ENCODE data around the gene SHANK1.
"Not testable (repeated sequence)": the region's sequence is repeated elsewhere in the genome, so short reads cannot be mapped to it uniquely, and the experiment has no call there.

Gene SHANK1

DNA sequence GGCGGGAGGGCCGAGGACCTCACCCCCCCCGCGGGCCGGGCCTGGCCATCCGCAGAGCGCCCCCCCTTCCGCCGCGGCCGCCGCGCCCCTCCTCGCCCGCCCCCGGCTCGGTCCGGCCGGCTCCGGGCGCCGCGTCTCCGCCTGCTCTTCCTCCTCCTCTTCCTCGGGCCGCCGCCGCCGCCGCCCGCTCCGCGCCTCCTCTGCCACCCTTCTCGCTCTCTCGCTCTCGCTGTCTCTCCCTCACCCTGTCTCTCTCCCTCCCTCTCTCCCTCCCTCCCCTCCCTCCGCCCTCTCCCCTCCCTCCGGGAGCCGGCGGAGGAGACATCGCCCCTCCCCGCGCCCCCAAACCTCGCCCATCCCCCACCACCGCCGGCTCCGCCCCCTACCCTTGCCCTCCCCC is at the start of gene SHANK1:
Gene SHANK1 (minus strand): TSS at position 237 of the 400 bp plus-strand sequence. CDS start 2,883 bp downstream, outside the sequence.
- Histone ChIP-seq H3K79me2 (ENCODE audit: insufficient read depth, low read length) (no peaks in the 10 kb centered on the region), H3K4me1 (ENCODE audit: insufficient read depth, low read length, severe bottlenecking) (no peaks in the 10 kb centered on the region), H2AFZ (ENCODE audit: low read length) (no peak within 1 kb of the TSS), H3K36me3 (ENCODE audit: insufficient read depth, low read length) (no peaks in the 10 kb centered on the region), H4K20me1 (ENCODE audit: insufficient read depth, low read length) (no peaks in the 10 kb centered on the region), H3K9me3 (ENCODE audit: low read length) (no peaks in the 10 kb centered on the region), H3F3A (ENCODE audit: insufficient read depth, low read length) (no peaks in the 10 kb centered on the region), H3K4me3 (ENCODE audit: low read depth, low read length, poor library complexity, severe bottlenecking) (no peak within 1 kb of the TSS), H3K9ac (ENCODE audit: low read length) (no peak within 1 kb of the TSS), H3K4me2 (ENCODE audit: low read length) (no peak within 1 kb of the TSS), H3K9me2 (ENCODE audit: low read depth, low read length) (no peaks in the 10 kb centered on the region), H3K27me3 (ENCODE audit: insufficient read depth, low read length) (no peaks in the 10 kb centered on the region), H3K27ac (ENCODE audit: low read depth, low read length, poor library complexity, severe bottlenecking) (no peak within 1 kb of the TSS)
- no peak for TF ChIP-seq EZH2 (IDR thresholded peaks at IDR 0.05; ENCODE audit: borderline replicate concordance, low read length)
- TF ChIP-seq, protein P1, sequence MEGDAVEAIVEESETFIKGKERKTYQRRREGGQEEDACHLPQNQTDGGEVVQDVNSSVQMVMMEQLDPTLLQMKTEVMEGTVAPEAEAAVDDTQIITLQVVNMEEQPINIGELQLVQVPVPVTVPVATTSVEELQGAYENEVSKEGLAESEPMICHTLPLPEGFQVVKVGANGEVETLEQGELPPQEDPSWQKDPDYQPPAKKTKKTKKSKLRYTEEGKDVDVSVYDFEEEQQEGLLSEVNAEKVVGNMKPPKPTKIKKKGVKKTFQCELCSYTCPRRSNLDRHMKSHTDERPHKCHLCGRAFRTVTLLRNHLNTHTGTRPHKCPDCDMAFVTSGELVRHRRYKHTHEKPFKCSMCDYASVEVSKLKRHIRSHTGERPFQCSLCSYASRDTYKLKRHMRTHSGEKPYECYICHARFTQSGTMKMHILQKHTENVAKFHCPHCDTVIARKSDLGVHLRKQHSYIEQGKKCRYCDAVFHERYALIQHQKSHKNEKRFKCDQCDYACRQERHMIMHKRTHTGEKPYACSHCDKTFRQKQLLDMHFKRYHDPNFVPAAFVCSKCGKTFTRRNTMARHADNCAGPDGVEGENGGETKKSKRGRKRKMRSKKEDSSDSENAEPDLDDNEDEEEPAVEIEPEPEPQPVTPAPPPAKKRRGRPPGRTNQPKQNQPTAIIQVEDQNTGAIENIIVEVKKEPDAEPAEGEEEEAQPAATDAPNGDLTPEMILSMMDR (IDR thresholded peaks at IDR 0.05; ENCODE audit: low read length) = no peak

DNA sequence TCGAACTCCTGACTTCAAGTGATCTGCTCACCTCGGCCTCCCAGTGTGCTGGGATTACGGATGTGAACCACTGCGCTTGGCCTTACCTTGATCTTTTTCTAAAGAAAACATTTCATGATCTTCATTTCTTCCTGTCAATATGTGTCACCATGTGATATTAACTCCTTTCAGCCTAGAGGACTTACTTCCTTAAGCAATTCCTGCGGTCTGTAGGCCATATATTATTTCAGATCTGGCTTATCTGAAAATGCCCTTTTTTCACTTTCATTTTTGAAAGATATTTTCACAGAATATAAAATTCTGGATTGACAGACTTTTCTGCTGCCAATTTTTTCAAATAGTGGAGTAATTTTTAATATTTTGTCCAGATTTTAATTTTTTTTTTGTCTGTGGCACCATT is 48.7 kb upstream of the SHANK1 start:
- TF ChIP-seq EZH2 (IDR thresholded peaks at IDR 0.05; ENCODE audit: borderline replicate concordance, low read length) = no peak
- TF ChIP-seq, protein P1 (IDR thresholded peaks at IDR 0.05; ENCODE audit: low read length) = no peak
- H3K4me1 ChIP-seq (ENCODE audit: insufficient read depth, low read length, severe bottlenecking) = no peaks in the 10 kb centered on the region
- no peak overlapping the region for H2AFZ ChIP-seq (ENCODE audit: low read length)
- no peaks in the 10 kb centered on the region for H3K9me2 ChIP-seq (ENCODE audit: low read depth, low read length)
- no peaks in the 10 kb centered on the region; the same call in 1 of the 2 replicates for H3K36me3 ChIP-seq (ENCODE audit: insufficient read depth, low read length)
- no peaks in the 10 kb centered on the region for H3K9me3 ChIP-seq (ENCODE audit: low read length)
- no peak overlapping the region for H3K4me2 ChIP-seq (ENCODE audit: low read length)
- H4K20me1 ChIP-seq (ENCODE audit: insufficient read depth, low read length) = no peaks in the 10 kb centered on the region
- no peak overlapping the region for H3K27ac ChIP-seq (ENCODE audit: low read depth, low read length, poor library complexity, severe bottlenecking)
- H3K4me3 ChIP-seq (ENCODE audit: low read depth, low read length, poor library complexity, severe bottlenecking) = no peak overlapping the region
- no peaks in the 10 kb centered on the region for H3F3A ChIP-seq (ENCODE audit: insufficient read depth, low read length)
- H3K27me3 ChIP-seq (ENCODE audit: insufficient read depth, low read length) = no peaks in the 10 kb centered on the region
- no peaks in the 10 kb centered on the region for H3K79me2 ChIP-seq (ENCODE audit: insufficient read depth, low read length)
- H3K9ac ChIP-seq (ENCODE audit: low read length) = no peak overlapping the region

DNA sequence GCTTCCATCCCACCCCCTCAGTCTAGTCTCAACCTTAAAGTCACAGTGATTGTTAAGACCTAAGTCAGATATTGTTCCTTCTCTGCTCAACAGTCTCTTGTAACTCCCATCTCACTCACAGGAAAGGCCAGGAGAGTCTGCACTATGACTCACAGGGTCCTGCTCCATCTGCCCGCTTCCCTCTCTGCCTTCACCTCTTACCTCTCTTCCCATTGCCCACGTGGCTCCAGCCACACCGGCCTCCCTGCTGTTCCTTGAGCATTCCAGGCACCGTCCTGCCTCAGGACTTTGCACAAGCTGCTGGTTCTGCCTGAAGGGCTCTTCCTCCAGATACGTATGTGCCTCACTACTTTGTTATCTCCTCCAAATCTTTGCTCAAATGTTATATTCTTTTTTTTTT is 47.7 kb upstream of the SHANK1 start:
- H3F3A ChIP-seq (ENCODE audit: insufficient read depth, low read length); H3K9me2 ChIP-seq (ENCODE audit: low read depth, low read length); H2AFZ ChIP-seq (ENCODE audit: low read length); H3K4me2 ChIP-seq (ENCODE audit: low read length); H3K9ac ChIP-seq (ENCODE audit: low read length); H3K27ac ChIP-seq (ENCODE audit: low read depth, low read length, poor library complexity, severe bottlenecking); H3K4me3 ChIP-seq (ENCODE audit: low read depth, low read length, poor library complexity, severe bottlenecking); H3K4me1 ChIP-seq (ENCODE audit: insufficient read depth, low read length, severe bottlenecking); H3K36me3 ChIP-seq (ENCODE audit: insufficient read depth, low read length); H3K27me3 ChIP-seq (ENCODE audit: insufficient read depth, low read length); H3K79me2 ChIP-seq (ENCODE audit: insufficient read depth, low read length); H4K20me1 ChIP-seq (ENCODE audit: insufficient read depth, low read length); H3K9me3 ChIP-seq (ENCODE audit: low read length): not testable (repeated sequence)

DNA sequence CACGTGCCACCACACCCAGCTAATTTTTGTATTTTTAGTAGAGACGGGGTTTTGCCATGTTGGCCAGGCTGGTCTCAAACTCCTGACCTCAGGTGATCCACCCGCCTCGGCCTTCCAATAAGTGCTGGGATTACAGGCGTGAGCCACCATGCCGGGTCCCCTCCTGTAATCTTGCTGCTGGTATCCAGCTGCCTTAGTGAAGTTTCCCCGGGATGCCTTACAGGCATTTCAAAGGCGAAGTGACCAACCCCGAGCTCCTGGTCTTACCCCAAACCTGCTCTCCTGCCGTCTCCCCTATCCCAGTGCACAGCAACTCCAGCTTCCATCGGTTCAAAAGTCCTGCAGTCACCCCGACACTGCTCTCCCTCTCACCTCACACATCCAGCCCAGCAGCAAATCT is 47.1 kb upstream of the SHANK1 start:
- H3K9me3 ChIP-seq (ENCODE audit: low read length); H3K27ac ChIP-seq (ENCODE audit: low read depth, low read length, poor library complexity, severe bottlenecking); H3K79me2 ChIP-seq (ENCODE audit: insufficient read depth, low read length); H3K9me2 ChIP-seq (ENCODE audit: low read depth, low read length); H3K9ac ChIP-seq (ENCODE audit: low read length); H2AFZ ChIP-seq (ENCODE audit: low read length); H3K27me3 ChIP-seq (ENCODE audit: insufficient read depth, low read length); H3K4me2 ChIP-seq (ENCODE audit: low read length); H3K4me3 ChIP-seq (ENCODE audit: low read depth, low read length, poor library complexity, severe bottlenecking); H4K20me1 ChIP-seq (ENCODE audit: insufficient read depth, low read length); H3K36me3 ChIP-seq (ENCODE audit: insufficient read depth, low read length); H3K4me1 ChIP-seq (ENCODE audit: insufficient read depth, low read length, severe bottlenecking); H3F3A ChIP-seq (ENCODE audit: insufficient read depth, low read length): not testable (repeated sequence)

Measured in OCI-LY1 (cell line).